Measurements from ENCODE around the gene GLIS1. TPM values are rescaled to one million over a fixed set of nuclear protein-coding genes. Genes with fewer than 3 reads are reported as not detected.
"Not testable (repeated sequence)": the region's sequence is repeated elsewhere in the genome, so short reads cannot be mapped to it uniquely, and the experiment has no call there.

GLIS1 gene
- 1.4 TPM in 1 of 2 replicates, not detected in the other for total RNA-seq (2014; rRNA removed; shearing (Covaris generic); ENCODE audit: low replicate concordance)

DNA sequence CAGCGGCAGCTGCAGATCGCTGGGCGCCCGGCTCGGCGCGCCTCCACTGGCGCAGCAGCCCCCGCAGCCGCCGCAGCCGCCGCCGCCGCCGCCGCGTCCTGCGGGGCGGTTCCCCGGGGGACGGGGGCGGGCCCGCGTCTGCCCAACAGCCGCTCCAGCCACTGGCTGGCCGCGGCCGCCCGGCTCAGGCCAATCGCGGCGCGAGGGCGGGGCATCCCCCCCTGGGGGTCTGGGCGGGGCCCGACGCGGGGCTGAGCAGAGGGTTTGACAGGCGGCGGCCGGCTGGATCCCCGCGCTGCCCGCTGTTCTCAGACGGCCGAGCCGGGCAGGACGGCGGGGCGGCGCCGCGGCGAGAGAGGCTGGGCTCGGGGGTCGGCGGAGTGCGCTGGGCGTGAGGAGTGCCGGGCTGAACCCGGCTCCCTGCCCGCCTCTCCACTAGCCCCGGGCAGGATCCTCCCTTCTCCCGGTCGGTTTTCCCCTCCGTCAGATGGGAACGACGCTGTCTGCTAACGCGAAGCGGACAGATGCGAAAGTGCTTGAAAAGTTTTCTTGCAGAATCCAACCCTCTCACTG lies at the start of gene GLIS1:
GLIS1 (minus strand) TSS at position 56 of the 573 bp plus-strand sequence. CDS start 1,100 bp downstream, outside the sequence.
- Histone ChIP-seq H3K9me3 (peaks cover 4% of the 10 kb centered on the region), H3K4me3 (peak within 1 kb of the TSS; percentile 69), H3K27me3 (no peaks in the 10 kb centered on the region), H3K36me3 (no peaks in the 10 kb centered on the region; the same call in 1 of the 2 replicates)
- DNase-seq, result peak; percentile 91

DNA sequence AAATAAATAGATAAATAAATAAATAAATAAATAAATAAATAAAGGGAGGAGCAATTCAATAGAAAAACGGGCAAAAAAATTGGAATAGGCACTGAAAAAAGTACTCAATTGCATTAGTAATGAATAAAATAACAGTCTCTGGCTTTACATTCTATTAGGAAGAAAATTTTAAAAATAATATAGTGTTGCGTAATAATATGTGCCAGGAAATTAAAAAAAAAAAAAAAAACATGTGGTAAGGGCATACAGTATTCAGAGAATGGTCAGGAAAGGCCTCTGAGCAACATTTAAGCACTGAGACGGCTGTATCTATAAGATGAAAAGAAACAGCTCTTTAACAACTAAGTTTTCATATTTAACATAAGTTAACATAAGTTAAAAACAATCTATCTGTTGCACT lies 48.7 kb upstream of the GLIS1 start:
- peaks cover 72% of the 10 kb centered on the region for H3K36me3 ChIP-seq
- H3K4me3 ChIP-seq, result no peak overlapping the region
- DNase-seq, result no peak
- H3K9me3 ChIP-seq, result no peaks in the 10 kb centered on the region
- H3K27me3 ChIP-seq, result no peaks in the 10 kb centered on the region

DNA sequence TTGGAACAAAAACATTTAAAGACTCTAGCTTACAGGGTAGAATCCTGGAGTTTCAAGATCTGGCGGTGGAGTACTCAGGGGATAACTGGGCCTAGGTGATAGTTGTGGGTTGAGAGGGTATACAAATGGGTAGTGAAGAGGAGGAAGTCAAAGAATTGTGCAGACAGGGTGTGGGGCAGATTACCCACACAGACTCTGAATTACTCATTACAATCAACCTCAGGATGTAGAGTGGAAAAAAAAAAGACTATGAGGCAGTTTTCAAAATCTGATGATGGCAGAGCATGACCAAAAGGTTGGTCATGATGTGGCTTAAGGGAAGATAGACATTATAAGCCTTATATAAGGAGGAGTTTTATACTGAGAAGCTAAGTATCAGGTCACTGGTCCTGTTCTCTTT lies 44.1 kb upstream of the GLIS1 start:
- Histone ChIP-seq H3K27me3 (no peaks in the 10 kb centered on the region), H3K4me3 (no peak overlapping the region), H3K9me3 (no peaks in the 10 kb centered on the region), H3K36me3 (peaks cover 82% of the 10 kb centered on the region)
- DNase-seq, result no peak

DNA sequence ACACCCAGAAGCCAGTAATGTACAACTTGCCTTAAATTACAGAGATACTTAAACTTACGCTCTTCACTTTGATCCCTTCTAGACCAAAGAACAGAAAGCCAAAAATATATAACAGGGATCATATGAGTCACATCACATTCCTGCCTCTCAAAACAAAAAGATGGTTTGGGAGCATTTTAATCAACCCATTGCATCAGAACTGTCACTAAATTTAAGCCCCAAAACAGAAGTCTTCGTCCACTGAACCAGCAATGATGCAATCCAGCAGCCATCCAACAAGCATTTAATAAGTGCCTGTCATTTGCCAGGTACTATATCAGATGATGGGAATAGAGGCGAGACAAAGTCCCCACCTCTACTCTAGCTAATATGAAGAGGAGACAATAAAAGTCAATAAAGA lies 42.7 kb upstream of the GLIS1 start:
- no peak for DNase-seq

DNA sequence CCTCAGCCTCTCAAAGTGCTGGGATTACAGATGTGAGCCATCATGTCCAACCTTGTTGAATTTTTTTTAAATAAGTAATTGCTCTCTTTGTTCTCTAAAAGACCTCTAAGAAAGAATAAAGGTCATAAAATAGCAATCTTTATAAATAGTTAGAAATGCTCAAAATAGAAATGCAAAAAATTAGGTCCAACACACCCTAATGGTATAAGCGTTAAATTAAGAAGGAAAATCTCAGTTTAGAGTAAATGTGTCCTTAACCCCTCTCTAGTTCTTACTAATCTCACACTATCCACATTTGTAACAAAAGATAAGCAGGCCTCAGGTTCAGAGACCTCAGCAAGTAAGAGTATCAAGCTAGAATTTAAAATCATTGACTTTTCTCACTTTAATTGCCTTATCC lies 38.3 kb upstream of the GLIS1 start:
- DNase-seq, result no peak

More for the DNA sequence above, 42.7 kb upstream of the GLIS1 start:
- Histone ChIP-seq H3K27me3 (no peaks in the 10 kb centered on the region), H3K36me3 (peaks cover 78% of the 10 kb centered on the region), H3K9me3 (no peaks in the 10 kb centered on the region), H3K4me3 (no peak overlapping the region)

DNA sequence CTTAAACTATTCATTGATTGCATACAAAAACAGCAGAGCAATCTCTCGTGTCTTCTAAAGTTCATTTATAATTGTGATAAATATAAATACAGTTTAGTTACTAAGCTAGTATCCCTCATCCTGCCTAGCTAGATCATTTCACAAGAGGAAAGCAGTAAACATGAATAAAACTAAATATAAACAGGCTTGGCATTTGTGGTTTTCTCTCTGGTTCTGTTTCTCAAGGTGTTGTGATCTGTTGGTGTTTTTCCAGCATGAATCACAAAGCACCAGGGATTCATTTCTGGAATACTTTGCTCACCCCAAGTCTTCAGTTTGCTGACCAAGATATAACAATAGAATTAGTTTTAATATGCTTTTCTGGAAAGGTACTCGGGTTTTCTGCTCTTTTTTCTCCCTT lies 32.7 kb upstream of the GLIS1 start:
- H3K27me3 ChIP-seq, result no peaks in the 10 kb centered on the region
- peaks cover 77% of the 10 kb centered on the region for H3K36me3 ChIP-seq
- H3K9me3 ChIP-seq, result no peaks in the 10 kb centered on the region
- H3K4me3 ChIP-seq, result no peak overlapping the region
- no peak for DNase-seq

More for the DNA sequence above, 38.3 kb upstream of the GLIS1 start:
- H3K4me3 ChIP-seq, result no peak overlapping the region
- H3K36me3 ChIP-seq, result peaks cover 64% of the 10 kb centered on the region
- no peaks in the 10 kb centered on the region for H3K9me3 ChIP-seq
- no peaks in the 10 kb centered on the region for H3K27me3 ChIP-seq

DNA sequence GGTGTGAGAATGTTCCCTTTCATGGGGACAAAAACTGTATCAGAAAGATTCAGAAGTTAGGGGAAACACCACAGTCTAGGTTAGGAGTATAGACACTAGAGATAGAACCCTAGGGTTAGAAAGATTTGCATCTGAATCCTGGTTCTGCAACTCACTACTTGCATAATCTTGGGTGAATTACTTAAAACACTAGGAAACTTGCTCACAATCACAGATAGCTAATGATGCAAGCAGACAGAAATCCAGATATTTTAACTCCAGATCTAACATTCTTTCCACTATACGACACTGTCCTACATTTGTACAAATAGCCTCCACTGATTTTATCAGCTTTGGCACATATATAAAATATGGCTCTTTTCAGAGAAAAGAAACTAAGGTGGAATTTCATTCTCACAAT lies 30.8 kb upstream of the GLIS1 start:
- Histone ChIP-seq H3K9me3 (no peaks in the 10 kb centered on the region), H3K4me3 (no peak overlapping the region), H3K36me3 (peaks cover 84% of the 10 kb centered on the region), H3K27me3 (no peaks in the 10 kb centered on the region)
- no peak for DNase-seq

DNA sequence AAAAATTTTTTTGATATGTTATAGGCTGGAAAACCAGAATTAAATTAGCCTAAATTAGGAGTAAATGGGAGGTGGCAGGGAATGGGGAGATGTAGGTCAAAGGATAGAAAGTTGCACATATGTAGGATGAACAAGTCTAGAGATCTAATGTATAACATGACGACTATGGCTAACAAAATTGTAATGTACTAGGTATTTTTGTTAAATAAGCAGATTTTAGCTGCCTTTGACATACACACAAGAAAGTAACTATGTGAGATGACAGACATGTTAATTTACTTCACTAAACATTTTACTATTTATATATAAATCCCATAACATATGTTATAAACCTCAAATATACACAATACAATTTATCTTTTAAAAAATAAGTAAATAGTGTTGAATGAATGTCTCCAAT lies 30.2 kb upstream of the GLIS1 start:
- no peak for DNase-seq
- Histone ChIP-seq H3K9me3 (no peaks in the 10 kb centered on the region), H3K27me3 (no peaks in the 10 kb centered on the region), H3K4me3 (no peak overlapping the region), H3K36me3 (peaks cover 85% of the 10 kb centered on the region)

DNA sequence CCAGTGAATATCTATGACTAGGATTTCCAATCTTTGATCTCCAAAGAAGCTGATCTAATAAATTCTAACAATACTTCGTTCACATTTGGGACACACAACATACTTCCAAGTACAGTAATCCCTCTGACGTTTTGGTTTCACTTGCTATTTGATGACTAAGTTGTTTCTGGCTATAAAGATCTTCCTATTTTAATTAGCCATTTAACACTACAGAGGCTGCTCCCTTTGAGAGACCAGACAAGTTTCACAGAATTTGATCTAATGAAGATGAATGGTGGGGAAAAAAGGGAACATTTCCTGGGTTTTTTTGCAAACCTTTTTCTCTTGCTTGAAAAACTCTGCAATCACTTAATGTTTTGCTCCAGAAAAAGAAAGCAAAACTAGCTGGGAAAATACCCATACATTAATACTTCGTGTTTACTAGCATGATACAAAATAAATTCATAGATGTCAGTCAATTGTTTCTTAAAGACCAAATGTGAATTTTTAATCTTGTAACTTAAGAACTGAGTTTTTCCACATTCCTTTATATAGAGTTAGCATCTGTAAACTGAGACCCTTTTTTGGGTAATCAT lies 28.0 kb upstream of the GLIS1 start:
- no peaks in the 10 kb centered on the region for H3K27me3 ChIP-seq
- no peaks in the 10 kb centered on the region for H3K9me3 ChIP-seq
- H3K36me3 ChIP-seq, result peaks cover 84% of the 10 kb centered on the region
- no peak overlapping the region for H3K4me3 ChIP-seq
- DNase-seq, result no peak

DNA sequence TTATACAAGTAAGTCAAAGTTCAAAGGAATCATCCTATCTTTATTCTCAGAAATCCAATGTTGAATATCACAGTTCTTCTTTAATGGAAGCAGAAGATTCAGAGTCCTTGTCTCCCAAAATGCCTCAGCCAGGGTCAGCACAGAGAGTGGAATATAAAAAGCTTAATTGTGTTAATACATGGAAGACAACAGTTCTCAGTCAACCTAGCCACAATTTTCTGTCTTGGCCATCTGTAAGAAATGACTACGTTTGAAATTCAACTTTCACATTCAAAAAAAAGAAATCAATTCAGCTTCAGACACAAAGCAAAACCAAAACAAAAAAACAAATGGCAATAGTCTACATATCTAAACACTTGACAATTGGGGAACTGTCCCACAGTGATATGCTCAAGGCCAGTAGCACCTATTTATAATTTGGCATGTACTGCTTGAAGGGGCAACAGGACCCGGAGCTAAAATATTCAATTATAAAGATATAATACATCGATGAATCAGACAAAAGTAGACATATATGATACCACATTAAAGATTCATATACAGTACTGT lies 27.3 kb upstream of the GLIS1 start:
- Histone ChIP-seq H3K36me3 (peaks cover 78% of the 10 kb centered on the region), H3K9me3 (no peaks in the 10 kb centered on the region), H3K27me3 (no peaks in the 10 kb centered on the region), H3K4me3 (no peak overlapping the region)
- DNase-seq, result no peak

DNA sequence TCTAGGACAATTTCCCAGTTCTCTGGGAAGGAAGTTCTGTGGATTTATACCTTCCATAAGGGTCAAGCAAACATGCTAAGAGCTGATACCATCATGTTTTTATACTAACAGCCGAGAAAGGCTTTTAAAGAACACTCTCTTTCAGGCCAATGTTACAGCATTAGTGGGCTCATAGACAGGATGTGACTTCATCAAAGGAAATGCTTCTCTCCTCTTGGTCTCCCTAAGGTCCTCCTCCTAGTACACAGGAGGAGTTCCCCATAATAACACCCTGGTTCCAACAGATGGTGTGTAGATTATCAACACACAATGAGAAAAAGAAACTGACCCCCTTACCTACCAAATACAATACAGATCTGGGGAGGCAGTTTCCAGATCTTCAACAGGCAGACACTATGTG lies 26.7 kb upstream of the GLIS1 start:
- no peaks in the 10 kb centered on the region for H3K9me3 ChIP-seq
- no peak overlapping the region for H3K4me3 ChIP-seq
- DNase-seq, result no peak
- H3K27me3 ChIP-seq, result no peaks in the 10 kb centered on the region
- peaks cover 71% of the 10 kb centered on the region for H3K36me3 ChIP-seq

DNA sequence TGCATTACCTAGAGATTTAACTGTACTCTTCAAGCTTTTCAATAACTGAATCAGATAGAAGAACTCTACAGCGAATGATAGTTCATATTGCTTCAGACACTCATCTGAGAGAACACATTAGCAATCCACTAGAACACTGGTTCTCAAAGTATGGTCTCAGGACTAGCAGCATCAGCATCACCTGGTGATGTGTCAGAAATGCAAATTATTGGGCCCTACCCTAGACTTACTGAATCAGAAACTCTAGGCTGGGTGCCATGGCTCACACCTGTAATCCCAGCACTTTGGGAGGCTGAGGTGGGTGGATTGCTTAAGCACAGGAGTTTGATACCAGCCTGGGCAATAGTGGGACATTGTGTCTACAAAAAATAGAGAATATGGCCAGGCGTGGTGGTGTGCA lies 24.9 kb upstream of the GLIS1 start:
- Histone ChIP-seq H3K9me3 (no peaks in the 10 kb centered on the region), H3K27me3 (no peaks in the 10 kb centered on the region), H3K36me3 (peaks cover 56% of the 10 kb centered on the region), H3K4me3 (no peak overlapping the region)
- DNase-seq, result no peak

DNA sequence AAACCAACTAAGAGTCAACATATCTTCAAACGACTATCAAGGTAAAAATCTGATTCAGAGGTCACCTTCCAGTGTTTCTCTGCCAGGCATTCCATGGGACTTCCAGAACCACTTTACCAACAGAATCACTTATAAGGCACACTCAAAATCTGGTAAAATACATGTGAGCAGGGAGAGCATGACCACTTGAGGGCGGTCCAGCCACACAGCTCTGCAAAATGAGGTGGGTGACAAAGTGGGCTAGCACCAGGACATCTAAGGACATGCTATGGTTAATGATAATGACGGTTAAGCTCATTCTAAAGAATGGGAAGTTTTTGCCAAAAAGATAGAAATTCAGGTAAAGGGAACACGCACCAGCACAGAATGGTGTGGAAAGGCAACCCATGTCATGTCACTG lies 24.5 kb upstream of the GLIS1 start:
- Histone ChIP-seq H3K36me3 (peaks cover 51% of the 10 kb centered on the region), H3K4me3 (no peak overlapping the region), H3K27me3 (no peaks in the 10 kb centered on the region), H3K9me3 (no peaks in the 10 kb centered on the region)
- DNase-seq, result no peak

DNA sequence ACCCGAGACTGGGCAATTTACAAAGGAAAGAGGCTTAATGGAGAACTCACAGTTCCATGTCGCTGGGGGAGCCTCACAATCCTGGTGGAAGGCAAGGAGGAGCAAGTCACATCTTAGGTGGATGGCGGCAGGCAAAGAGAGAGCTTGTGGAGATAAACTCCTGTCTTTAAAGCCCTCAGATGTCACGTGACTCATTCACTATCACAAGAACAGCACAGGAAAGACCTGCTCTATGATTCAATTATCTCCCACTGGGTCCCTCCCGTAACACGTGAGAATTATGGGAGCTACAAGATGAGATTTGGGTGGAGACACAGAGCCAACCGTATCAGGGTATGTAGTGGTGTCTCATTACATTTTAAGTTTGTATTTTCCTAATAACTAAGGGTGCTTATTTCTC lies 21.5 kb upstream of the GLIS1 start:
- peaks cover 22% of the 10 kb centered on the region for H3K36me3 ChIP-seq
- not testable (repeated sequence) for H3K27me3 ChIP-seq, DNase-seq, H3K4me3 ChIP-seq, H3K9me3 ChIP-seq

DNA sequence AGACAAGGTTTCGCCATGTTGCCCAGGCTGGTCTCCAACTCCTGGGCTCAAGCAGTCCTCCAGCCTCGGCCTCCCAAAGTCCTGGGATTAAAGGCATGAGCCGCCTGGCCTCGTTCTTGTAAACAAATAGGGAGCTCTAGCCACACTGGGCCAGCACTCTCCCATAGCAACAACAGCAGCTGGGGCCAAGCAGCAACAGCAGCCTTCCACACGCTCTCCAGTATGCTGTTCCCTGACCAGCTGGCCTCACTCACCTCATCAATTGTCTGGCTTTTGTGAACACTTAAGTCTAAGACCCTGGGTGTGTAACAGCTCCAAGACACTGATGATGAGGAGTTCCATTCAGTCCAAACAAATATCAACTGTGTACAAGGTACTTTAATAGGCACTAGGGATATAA lies 16.9 kb upstream of the GLIS1 start:
- Histone ChIP-seq H3K9me3 (no peaks in the 10 kb centered on the region), H3K4me3 (no peak overlapping the region), H3K27me3 (no peaks in the 10 kb centered on the region), H3K36me3 (no peaks in the 10 kb centered on the region)
- no peak for DNase-seq

DNA sequence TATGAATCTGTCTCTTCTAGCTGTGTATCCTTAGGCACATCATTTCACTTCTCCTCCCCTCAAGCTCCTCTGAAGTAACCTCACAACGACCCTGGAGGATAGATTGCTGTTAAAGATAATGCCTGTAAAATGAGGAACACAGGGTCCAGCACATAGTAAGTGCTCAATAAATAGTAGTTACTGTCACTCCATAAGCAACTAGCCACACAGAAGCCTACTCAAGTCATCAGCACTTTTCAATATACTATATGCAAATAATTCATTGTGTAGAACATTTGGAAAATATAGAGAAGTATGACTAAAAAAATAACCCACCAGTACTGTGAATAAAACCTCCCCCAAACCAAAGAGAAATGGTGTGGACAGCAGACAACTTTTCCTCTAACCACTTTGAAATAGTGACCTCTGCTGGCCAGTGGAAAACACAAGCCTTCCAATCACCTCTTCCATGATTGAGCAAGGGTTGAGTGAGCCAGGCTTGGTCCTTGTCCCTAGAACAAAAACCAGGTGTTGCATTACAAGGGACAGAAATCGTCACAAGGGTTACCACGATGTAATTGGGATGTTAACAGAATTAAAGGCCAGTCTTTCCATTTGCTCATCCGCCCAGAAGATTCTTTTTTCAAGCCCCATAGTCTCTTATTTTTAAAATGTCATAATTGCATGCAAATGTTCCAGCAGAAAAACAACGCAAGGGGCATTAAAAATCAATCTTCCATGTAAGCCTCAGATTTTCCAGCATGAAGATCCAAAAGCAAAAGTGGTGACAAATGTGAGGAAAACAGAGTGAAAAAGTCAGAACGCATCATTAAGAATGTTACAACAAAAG lies 15.7 kb upstream of the GLIS1 start:
- no peaks in the 10 kb centered on the region for H3K9me3 ChIP-seq
- DNase-seq, result no peak
- no peak overlapping the region for H3K4me3 ChIP-seq

DNA sequence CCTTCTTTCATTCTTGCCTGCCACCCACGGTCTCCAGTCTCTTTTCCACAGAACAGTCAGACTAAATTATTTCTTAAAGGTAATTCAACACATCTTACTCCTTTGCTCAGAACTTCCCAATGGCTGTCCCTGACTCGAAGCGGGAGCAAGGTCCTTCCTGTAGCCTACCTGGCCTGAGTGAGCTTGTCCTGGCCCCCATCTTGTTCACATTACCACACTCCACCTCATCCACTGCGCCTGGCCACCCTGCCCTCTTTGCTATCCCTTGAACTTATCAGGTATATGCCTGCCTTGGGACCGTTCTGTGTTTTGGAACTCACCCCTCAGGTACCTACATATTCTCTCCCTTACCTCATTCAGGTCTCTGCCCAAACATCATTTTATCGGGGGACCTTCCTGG lies 13.3 kb upstream of the GLIS1 start:
- H3K27me3 ChIP-seq, result no peaks in the 10 kb centered on the region
- H3K9me3 ChIP-seq, result no peaks in the 10 kb centered on the region
- H3K4me3 ChIP-seq, result no peak overlapping the region
- H3K36me3 ChIP-seq, result no peaks in the 10 kb centered on the region
- DNase-seq, result no peak

More for the DNA sequence above, 15.7 kb upstream of the GLIS1 start:
- Histone ChIP-seq H3K36me3 (no peaks in the 10 kb centered on the region), H3K27me3 (no peaks in the 10 kb centered on the region)
